DMS114 treated with DMSO at 0.1 percent for 48 hours (cell line): ENCODE measurements around the gene BPIFA3.
"Not testable (repeated sequence)": the region's sequence is repeated elsewhere in the genome, so short reads cannot be mapped to it uniquely, and the experiment has no call there.

Source experiments
- DNase-seq: peaks from one replicate; lab custom pipeline; 2025; ENCODE audit not compliant: unreplicated experiment; lab: John Stamatoyannopoulos, UW

Gene BPIFA3

DNA sequence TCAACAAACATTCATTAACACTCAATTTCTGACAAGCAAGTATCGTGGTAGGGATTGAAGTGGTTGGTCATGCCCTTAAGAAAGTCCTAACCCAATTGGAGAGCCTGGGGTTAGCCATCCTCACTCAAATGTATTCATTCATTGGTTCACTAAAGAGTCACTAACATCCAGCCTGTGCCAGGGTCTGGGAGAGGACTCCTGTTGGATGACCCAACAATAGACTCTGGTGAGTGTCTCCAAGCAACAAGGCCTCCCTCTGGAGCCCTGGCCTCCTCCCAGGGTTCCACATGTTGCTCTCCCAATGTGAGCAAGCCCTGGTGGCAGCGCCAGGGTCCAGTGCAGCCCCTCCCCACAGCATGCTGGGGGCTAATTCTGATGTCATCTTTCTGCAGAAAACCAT, at the start of gene BPIFA3:
BPIFA3 (plus strand) TSS at position 301 of the 400 bp plus-strand sequence. CDS start 185 bp downstream, outside the sequence.
- no peak for DNase-seq

DNA sequence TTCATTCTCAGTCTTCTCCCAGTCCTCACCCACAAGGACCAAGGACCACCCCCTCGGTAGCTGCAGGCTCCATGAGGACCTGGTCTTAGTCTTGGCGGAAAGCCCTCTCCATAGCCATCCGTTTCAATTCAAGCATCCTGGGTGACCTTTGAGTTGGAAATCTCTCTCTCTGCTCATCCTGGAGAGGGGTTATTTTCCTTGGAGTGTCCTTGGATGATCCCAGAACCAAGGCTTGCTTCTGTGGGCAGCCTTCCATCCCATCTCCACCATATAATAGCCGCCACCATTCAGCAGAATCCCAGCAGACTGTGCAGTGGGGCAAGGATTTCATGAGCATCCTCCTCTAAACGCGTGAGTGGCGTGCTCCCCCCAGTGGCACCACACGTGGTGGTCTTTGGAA, 49.3 kb upstream of the BPIFA3 start, which contains the start of gene BPIFA2:
BPIFA2 (plus strand) TSS at position 301 of the 400 bp plus-strand sequence. CDS start 987 bp downstream, outside the sequence.
- no peak for DNase-seq

DNA sequence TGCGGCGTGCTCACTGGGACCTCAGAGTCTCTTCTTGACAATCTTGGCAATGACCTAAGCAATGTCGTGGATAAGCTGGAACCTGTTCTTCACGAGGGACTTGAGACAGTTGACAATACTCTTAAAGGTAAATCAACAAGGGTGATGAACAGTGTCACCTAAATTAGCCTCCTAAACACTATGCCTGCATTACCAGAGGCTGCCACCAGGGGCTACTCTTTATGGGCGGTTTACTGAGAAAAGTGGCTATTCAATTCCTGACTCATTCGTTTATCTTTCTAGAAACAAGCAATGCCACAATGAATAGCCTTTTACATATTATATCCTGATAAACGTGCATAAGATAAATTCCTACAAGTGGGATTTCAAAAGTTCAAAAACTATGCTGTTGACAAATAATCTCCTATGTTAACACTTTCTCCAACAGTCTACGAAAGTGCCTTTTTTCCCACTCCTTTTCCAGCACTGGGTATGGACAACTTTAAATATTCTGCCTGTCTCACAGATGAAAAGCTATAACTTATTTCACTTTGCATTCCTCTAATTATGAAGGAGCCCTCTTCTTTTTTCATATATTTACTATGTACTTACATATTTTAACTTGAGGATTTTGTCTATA, 47.9 kb upstream of the BPIFA3 start:
- no peak for DNase-seq

DNA sequence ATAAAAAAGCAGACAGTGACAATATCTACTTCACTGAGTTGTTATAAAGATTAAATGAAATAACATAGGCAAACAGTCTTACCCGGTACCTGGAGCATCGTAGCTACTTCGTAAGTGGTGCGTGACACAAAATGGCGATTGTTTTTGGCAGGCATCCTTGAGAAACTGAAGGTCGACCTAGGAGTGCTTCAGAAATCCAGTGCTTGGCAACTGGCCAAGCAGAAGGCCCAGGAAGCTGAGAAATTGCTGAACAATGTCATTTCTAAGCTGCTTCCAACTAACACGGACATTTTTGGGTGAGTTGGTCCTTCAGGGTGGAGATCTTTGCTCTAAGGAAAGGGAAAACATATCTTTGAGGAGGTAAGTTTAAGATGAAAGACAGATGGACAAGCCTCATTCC, 44.4 kb upstream of the BPIFA3 start:
- DNase-seq = no peak

DNA sequence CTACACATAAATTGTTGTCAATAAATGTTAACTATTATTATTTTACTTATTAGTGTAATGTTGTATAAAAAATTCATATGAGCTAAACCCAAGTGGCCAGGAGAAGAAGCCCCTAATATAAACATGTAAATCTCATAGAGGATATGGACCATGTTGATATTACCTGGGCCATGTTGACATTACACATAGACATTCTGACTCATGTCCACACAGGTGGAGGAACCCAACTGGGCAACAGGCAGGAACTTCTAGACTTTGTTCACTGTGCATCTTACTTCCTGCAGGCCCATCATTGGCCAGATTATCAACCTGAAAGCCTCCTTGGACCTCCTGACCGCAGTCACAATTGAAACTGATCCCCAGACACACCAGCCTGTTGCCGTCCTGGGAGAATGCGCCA, 42.0 kb upstream of the BPIFA3 start:
- no peak for DNase-seq

DNA sequence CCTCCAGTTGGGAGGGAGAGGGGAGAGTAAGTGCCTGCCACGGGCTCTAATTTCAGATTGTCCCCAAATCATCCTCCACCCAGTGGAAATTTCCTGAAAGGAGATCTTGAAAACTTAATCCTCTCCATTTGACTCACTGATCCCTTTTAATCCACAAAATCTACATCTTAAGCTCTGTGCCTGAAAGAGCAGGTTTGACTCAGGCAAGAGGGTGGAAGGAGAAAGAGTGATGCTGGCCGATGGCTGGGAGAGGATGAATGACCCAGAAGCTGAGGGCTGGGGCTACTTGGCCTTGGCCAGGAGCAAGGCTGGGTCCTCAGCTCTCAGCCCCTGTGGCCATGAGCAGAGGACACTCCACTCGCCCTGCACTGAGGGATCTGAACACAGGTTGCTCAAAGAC, 41.1 kb upstream of the BPIFA3 start:
- no peak for DNase-seq

DNA sequence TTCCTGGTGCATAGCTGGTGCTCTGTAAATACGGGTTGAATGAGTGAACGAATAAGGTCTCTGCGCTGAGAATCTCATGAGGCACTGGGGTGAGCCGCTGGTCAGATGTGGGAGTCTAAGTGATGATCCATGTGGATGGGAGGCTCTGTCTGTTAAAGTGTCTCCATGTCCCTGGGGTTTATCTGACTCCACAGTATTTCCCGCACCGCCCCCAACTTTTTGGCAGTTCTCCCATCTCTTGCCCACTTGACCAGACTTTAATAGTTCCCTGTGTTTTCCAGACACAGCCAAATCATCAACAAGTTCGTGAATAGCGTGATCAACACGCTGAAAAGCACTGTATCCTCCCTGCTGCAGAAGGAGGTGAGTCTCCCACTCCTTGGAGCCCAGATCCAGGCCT, 39.3 kb upstream of the BPIFA3 start:
- DNase-seq = no peak

DNA sequence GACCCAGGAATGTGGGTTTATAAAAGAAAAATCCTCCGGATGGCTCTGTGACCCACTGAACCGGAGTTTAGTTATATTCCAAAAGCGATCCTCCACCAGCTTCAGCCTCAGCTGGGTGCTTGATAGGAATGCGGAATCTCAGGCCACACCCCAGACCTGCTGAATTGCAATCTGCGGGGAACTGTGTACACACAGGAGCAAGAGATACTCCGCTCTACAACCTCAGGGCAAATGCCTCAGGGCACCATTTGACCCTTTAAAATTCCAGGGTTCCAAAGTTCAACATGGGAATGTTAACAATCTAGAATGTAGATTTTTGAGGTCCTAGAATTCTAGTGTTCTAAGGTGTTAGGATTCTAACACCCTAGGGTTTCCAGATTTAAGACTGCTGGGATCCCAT, 38.4 kb upstream of the BPIFA3 start:
- no peak for DNase-seq

DNA sequence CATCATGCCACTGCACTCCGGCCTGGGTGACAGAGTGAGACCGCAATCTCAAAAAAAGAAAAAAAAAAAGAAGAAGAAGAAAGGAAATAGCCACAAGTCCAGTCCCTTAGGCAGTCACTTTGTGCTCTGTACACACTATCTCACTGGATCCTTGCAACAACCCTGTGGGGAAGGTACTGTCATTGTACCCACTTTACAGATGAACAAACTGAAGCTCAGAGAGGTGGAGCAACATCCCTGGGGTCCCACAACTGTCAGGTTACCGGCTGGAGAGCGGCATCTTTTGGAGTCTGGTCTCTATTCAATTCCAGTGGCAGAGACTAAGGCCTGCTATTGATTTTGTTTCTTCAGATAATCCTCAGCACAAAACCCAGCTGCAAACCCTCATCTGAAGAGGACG, 37.0 kb upstream of the BPIFA3 start:
- DNase-seq = no peak

DNA sequence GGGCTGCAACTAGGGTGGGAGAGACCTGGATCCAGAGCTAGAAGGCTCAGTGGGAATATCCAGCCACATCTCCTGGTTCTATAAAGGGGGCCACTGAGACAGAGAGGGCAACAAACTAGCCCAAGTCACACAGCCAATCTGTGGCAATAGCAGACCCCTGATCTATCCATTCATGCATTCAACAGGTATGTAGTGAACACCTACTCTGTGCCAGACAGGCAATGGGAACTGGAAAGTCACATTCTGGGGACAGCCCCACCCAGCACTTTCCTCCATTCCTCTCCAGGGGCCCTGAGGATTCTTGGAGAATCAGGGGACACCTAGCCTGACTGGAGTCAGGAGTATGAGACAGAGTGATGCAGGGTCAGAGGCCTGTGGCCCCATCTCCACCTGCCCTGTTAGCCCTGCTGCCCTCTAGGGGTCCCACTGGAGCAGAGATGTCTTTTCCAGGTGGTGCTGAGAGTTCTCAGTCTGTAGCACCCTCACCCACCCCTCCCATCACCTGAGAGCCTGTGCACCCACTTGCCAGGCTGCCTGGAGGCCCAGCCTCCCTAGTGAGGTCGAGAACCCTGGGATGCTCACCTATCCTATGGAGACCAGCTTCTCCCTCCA, 35.6 kb upstream of the BPIFA3 start:
- DNase-seq = no peak

DNA sequence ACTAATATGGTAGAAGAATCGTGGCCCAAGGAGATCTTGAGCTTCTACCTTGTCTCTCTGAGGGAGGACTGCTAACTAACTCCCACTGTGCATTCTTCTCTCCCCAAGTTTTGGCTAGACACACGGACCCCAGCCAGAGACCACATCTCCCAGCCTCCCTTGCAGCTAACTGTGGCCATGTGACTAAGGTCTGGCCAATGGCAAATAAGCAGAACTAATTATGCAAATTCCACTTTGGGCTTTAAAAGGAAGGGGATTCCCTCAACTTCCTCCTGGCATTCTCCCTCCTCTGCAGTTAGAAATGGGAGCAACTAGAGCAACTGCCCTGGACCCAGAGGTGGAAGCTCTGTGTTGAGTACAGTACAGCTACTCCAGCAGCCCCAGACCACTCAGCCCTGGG, 33.8 kb upstream of the BPIFA3 start:
- DNase-seq = no peak

DNA sequence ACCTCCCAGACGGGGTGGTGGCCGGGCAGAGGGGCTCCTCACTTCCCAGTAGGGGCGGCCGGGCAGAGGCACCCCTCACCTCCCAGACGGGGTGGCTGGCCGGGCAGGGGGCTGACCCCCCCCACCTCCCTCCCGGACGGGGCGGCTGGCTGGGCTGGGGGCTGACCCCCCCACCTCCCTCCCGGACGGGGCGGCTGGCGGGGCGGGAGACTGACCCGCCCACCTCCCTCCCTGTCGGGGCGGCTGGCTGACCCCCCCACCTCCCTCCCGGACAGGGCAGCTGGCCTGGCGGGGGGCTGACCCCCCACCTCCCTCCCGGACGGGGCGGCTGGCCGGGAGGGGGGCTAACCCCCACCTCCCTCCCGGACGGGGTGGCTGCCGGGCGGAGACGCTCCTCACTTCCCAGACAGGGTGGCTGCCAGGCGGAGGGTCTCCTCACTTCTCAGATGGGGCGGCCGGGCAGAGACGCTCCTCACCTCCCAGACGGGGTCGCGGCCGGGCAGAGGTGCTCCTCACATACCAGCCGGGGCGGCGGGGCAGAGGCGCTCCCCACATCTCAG, 32.0 kb upstream of the BPIFA3 start:
- not testable (repeated sequence) for DNase-seq

DNA sequence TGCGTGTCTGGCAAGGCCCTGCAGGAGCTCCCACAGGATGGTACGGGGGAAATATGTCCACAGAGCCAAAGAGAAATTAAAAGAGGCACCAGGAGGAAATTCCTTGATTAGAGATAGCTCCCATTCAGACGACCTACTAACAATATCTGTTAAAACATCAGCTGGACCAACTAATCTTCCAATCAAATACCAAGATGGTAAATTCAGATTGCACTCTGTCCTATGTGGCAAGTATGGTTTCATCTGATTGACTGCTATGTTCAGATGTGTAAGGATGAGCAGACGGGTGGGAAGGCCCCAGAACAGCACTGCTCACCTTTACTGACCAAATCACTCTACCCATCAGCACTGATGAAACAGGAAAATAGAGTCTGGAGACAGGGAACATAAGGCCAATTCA, 29.7 kb upstream of the BPIFA3 start:
- DNase-seq = no peak

DNA sequence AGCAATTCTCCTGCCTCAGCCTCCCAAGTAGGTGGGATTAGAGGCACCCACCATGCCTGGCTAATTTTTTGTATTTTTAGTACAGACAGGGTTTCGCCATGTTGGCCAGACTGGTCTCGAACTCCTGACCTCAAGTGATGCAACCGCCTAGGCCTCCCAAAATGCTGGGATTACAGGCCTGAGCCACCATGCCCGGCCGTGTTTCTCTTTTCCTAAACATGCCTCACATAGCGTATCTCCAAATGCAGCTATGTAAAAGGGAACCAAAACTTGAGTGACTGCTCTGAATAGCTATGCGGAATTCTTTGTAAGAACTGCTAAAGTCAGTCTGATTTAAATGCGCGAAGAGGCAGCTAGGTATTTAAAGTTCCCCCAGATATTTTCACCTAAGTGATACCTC, 28.7 kb upstream of the BPIFA3 start:
- DNase-seq = no peak

DNA sequence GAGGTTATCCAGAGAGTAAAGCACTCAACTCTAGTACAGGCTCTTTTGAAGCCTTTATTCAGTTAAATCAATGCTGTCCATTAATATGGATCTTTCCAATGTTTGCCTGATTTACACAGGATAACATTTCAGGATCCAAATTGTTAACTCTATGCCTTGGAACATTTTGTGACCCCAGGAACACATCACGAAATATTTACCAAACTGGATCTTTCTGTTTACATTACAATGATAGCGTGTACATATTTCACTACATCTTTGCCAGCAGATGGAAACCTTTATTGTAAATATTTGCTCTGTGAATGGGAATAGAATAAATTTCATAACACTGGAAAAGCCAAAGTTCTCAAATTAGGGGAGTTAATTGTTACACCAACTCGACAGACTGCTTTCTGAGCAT, 25.7 kb upstream of the BPIFA3 start:
- DNase-seq = no peak

DNA sequence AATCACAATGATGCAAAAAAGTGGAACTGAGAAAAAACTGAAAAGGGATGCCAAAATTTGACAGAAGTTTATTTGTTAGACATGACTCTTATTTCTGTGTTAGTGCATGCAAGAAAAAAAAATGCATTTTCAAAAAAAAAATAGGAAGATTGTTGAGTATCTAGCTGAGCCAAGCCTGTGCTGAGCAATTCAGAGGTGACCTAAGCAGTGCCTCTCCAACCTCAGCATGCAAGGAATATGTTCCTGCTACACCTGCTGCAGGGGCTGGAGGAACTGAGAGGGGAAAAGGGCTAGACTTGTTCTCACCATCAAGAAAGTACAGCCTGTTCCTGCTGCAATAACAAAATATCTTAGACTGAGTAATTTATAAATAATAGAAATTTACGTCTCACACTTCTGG, 25.2 kb upstream of the BPIFA3 start:
- DNase-seq = no peak

DNA sequence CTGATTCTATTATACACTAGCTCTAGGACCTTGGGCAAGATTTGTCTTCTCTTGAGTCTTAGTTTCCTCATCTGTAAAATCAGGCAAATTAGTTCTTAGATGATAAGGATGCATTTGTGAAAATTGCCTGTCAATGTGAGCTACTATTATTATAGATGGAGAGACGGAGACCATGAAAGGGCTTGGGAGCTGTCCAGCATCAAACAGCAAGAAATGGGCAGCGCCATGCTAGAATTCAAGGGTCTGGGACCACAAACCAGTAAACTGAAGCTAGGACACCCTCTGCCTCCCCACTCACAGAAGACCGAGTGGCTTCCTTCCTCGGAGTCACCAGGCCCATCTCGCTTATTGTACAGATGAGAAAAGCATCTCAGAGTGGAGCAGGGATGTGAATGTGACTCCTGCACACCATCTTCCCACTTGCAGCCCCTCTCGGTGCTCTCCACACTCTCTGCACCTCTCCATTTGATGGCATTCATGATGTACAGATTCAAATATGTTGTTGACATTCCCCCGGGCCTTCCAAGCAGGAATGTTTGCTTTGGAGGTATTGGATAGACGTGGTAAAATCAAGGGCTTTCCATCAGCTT, 24.1 kb upstream of the BPIFA3 start:
- DNase-seq = no peak

DNA sequence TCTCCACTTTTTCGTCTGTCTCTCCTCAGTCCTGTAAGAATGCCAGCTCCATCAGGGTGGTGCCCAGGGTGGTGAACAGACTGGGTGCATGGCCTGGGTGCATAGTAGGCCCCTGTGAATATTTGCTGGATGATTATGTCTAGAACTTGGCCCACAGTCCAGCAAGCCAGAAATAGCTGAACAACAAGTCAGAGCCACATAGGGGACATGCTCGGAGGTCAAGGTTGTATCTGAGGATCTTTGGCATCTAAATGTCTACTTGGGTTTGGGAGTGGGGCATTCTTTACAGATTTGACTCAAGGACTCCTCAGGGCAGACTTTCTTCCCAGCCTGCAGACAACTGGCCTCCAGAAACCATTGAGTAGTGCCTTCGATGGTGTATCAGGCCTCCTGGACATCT, 18.1 kb upstream of the BPIFA3 start:
- DNase-seq = no peak

DNA sequence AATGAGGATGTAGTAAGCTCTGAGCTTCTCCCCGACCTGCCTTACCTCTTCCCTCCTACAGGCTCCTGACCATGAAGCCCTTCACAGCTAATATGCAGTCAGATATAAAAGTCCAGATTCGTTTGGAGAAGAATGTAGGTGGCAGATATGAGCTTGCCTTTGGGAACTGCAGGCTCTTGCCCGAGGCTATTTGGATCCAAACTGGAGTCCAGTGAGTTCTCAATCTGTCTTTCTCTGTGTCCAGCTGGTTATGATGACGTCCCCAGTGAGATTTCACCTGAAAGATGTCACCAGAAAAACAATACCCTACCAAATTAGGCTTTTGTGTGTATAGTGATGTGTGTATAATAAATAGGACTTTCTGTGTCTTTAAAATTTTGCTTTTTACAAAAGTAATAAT, 14.7 kb upstream of the BPIFA3 start:
- no peak for DNase-seq

DNA sequence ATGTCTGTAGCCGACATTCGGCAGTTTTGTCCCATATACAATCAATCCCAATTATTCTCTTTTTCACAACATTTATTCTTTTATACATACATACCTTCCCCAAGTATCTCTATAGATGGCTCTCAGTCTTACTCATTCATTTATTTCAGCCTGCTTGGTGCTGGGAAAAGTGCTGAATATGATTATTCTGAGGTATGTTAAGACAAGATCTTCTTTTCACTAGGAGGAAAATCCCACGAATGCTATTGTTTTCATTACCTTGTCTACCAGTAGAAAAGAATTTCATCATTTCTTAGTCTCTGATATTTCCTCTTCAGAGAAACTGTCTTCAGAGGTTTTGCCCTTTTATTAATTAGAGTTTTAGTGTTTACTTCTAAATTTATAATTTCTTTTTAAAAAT, 13.7 kb upstream of the BPIFA3 start:
- DNase-seq = no peak

DNA sequence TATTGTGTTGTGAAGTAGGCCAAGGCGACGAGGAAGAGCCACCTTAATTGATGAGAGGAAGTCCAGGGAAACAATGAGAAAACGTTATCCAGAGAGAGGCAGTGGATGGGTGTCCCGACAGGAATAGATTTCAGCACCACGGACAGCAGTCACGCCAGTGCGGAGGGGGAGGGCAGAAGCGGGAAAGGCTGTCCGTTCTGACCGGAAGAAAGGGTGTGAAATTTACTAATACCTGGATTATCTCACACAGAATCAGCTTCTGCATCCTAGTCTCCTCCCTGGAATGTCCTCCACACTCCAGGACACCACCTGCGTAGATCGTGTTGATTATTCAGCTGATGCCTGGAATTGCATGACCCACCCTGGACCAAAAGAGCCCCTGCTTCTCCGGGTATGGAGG, 7.4 kb upstream of the BPIFA3 start:
- no peak for DNase-seq

DNA sequence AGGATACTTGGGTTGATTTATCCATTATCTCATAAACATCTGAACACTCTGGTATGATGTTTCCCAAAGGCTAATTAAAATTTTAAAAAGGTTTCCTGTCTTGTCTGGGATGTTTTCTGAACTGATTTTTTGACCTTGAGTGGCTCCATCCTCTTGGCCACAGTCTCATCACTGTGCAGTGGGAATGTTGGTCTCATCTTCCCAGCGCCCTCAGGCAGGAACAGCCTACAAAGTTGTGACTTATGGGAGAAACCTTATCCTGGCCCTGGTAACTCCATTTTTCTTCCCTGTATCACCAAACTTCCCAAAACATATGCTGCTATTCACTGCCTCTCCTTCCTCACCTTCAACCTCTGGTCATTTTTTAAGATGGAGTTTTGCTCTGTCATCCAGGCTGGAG, 6.8 kb upstream of the BPIFA3 start:
- DNase-seq = no peak
